T-helper 1 cell treated with Interleukin-12 subunit alpha and Interleukin-12 subunit beta and Interleukin-4 antibody, amounts not matched to agents 30 μg/mL and 1 μg/mL, for 36 hours (primary cell): ENCODE measurements around the gene KRT71.

ENCODE experiments used
- H3K27ac Mint-ChIP-seq: one replicate; pipeline ENCODE4 v1.8.0; 2021; ENCODE audit warnings: mild to moderate bottlenecking, mixed read lengths
- H3K27me3 Mint-ChIP-seq: one replicate; pipeline ENCODE4 v1.8.0; 2021; ENCODE audit warnings: low read depth, mixed read lengths
- H3K36me3 Mint-ChIP-seq: one replicate; pipeline ENCODE4 v1.8.0; 2021; ENCODE audit warnings: low read depth, mixed read lengths
- H3K4me1 Mint-ChIP-seq: one replicate; pipeline ENCODE4 v1.8.0; 2021; ENCODE audit warnings: low read depth, mixed read lengths
- H3K4me3 Mint-ChIP-seq: one replicate; pipeline ENCODE4 v1.8.0; 2021; ENCODE audit warnings: mild to moderate bottlenecking, moderate library complexity, mixed read lengths
- H3K9me3 Mint-ChIP-seq: one replicate; pipeline ENCODE4 v1.8.0; 2021; ENCODE audit warnings: mixed read lengths

Gene KRT71

DNA sequence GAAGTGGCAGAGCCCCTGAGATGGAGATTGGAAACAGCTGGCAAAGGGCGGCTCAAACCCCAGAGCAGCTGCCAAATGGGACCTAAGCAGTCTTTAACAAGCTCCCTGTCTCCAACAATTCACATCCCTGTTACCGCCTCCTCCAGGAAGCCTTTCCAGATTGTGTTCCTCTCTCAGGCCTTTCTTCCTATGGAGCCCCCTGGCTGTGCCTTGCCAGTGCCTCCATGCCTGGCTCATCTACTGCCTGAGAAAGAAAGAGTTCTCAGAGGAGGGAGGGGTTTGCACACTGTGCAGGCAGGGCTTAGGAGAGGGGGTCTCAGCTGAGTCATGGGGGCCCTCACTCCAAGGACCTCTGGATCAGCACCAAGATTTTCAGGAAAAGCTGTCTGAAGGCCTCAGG is 29.5 kb upstream of the KRT71 start:
- Mint-ChIP-seq H3K4me1 (peaks cover 27% of the 10 kb centered on the region), H3K27ac (no peak overlapping the region), H3K9me3 (no peaks in the 10 kb centered on the region)

DNA sequence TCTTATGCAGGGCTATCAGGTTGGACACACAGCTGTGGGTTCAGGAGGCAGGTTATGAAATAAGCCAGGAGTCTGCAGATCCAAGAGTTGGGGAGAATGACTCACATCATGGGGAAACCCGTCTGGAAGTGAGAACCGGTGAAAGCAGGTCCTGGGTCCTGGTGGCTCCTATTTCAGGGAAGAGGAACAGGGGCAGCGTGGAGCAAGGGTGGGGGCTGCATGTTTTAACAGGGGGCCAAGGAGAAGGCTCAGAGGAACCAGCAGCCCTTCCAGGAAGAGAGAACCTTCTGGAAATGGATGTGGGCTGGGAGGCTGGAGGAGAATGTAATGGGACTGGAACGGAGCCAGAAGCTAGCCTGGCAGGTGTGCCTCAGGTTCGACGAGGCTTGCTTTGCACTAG is 28.5 kb upstream of the KRT71 start:
- no peaks in the 10 kb centered on the region for H3K9me3 Mint-ChIP-seq
- peaks cover 19% of the 10 kb centered on the region for H3K4me1 Mint-ChIP-seq
- no peak overlapping the region for H3K4me3 Mint-ChIP-seq
- no peaks in the 10 kb centered on the region for H3K27me3 Mint-ChIP-seq
- no peaks in the 10 kb centered on the region for H3K36me3 Mint-ChIP-seq
- H3K27ac Mint-ChIP-seq, result no peak overlapping the region

More for the DNA sequence above, 29.5 kb upstream of the KRT71 start:
- Mint-ChIP-seq H3K36me3 (no peaks in the 10 kb centered on the region), H3K4me3 (no peak overlapping the region), H3K27me3 (no peaks in the 10 kb centered on the region)

DNA sequence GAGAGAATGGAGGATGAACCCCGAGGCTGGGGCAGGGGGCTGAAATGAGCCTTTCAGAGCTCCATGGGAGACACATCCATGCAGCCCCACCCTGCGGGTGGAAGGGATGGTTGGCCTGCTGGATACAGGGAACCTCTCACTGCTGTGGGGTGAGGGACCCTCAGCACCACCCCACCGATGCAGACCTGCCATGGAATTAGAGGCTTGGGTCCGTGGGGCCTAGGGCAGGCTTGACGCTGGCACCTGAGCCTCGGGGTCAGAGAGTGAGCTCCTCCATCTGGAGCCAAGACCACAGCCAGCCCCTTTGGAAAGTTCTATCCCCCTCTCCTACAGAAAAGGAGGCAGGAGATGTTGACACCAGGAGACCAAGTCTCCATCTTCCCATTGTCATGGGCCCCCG is 28.1 kb upstream of the KRT71 start:
- no peaks in the 10 kb centered on the region for H3K27me3 Mint-ChIP-seq
- H3K4me3 Mint-ChIP-seq, result no peak overlapping the region
- no peaks in the 10 kb centered on the region for H3K36me3 Mint-ChIP-seq
- peaks cover 15% of the 10 kb centered on the region for H3K4me1 Mint-ChIP-seq
- H3K27ac Mint-ChIP-seq, result no peak overlapping the region
- H3K9me3 Mint-ChIP-seq, result no peaks in the 10 kb centered on the region

DNA sequence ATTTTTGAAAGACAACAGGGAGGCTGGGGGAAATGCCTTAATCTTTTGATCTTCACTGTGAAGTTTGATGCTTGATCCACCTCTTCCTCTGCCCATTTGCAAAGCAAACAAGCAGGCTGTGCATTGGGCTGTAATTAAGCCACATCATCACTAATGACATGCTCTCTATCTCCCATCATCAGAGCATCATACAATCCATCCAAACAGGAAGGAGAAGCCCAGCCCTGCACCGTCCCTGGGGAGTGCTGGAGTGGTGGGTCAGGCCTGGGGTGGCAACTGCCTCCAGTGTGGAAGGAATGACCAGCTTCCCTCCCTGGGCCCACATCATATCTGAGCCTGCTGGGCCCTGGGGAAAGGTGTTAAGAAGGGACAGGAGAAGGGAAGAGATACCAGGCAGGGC is 27.6 kb upstream of the KRT71 start:
- no peaks in the 10 kb centered on the region for H3K36me3 Mint-ChIP-seq
- peaks cover 11% of the 10 kb centered on the region for H3K4me1 Mint-ChIP-seq
- no peak overlapping the region for H3K27ac Mint-ChIP-seq
- no peaks in the 10 kb centered on the region for H3K9me3 Mint-ChIP-seq
- H3K4me3 Mint-ChIP-seq, result no peak overlapping the region
- H3K27me3 Mint-ChIP-seq, result no peaks in the 10 kb centered on the region

DNA sequence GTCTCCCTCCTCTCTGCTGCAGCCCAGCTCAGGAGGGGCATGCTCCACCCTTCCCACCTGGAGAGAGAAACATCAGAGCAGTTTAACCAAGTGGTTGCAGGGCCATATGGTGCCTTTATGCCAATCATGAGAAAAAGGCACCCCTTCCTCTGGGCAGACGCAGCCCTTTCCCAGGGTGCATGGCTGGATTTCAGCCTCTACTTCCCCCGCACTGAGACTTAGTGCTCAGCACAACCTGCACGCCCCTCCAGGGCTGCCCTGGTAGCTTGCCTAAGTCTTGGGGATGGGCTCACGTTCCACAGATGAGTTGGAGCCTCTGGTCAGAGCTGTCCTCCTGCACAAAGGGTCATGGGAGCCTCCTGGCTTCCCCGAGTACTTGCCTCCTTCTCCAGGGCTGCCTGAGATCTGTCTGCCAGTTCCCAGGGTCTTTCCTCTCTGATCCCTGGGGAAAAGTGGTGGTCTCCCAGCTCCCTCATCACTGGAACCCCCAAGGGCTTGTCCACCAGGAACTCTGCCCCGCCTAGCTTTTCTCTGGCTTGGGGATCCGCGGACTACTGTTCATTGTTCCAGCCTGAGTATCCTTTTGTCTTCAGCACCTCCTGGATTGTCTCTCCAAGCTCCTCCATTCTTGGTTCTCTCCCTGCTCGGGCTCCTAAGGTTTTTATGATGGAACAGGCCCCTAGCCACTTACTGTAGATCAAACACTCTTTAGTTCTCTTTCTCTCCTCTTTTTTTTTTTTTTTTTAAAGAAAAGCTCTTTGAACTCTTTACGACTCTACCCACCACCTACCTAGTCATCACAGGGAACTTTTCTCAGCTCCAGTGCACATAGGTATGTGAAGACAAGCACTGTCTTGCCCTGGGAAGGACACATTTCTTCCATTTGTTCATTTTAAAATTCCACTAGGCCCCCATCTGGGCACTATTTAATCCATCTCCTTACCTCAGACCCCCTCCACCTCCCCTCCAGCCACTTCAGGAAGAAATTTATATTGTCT is 26.8 kb upstream of the KRT71 start:
- H3K36me3 Mint-ChIP-seq, result no peaks in the 10 kb centered on the region
- no peaks in the 10 kb centered on the region for H3K27me3 Mint-ChIP-seq
- H3K4me3 Mint-ChIP-seq, result no peak overlapping the region
- H3K27ac Mint-ChIP-seq, result no peak overlapping the region
- peaks cover 3% of the 10 kb centered on the region for H3K4me1 Mint-ChIP-seq
- no peaks in the 10 kb centered on the region for H3K9me3 Mint-ChIP-seq

DNA sequence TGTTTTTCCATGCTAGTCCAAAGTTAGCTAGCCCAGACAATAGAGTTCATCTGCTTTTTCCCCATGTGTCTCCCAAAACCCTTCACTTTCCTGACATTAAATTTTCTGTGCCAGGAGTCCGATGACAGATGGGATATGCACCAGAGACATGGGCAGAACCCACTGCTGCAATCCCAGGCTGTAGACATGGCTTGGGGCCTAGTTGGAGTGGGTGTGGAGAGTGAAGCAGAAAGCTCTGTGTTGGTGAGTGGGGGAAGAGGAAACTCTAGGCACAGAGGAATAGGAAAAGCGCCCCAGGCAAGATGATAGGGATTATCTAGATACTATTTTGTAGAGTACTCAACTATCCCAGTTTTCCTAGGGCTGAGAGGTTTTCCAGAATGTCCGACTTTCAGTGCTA is 25.5 kb upstream of the KRT71 start:
- H3K4me1 Mint-ChIP-seq, result peaks cover 3% of the 10 kb centered on the region
- H3K27me3 Mint-ChIP-seq, result no peaks in the 10 kb centered on the region
- no peak overlapping the region for H3K27ac Mint-ChIP-seq
- H3K9me3 Mint-ChIP-seq, result no peaks in the 10 kb centered on the region
- H3K36me3 Mint-ChIP-seq, result no peaks in the 10 kb centered on the region
- no peak overlapping the region for H3K4me3 Mint-ChIP-seq

DNA sequence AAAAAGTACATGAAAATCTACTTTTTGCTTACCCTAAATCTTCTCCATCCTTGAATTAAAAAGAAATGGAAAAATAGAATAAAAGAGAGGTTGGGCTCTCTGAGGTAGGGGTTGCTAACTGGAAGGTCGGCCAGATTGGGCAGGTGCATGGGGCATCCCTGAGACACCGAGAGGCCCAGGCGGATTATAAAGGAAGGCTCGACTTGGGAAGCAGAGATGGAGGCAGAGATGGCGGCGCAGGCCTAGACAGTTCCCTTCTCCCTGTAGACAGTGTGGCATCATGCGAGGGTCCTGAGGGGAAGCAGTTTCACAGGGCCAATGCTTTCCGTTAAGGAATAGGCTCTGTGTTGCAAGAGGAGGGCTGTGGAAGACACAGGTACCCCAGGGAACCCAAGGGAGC is 24.4 kb upstream of the KRT71 start:
- no peaks in the 10 kb centered on the region for H3K4me1 Mint-ChIP-seq
- no peaks in the 10 kb centered on the region for H3K9me3 Mint-ChIP-seq
- no peaks in the 10 kb centered on the region for H3K27me3 Mint-ChIP-seq
- no peak overlapping the region for H3K27ac Mint-ChIP-seq
- no peaks in the 10 kb centered on the region for H3K36me3 Mint-ChIP-seq
- no peak overlapping the region for H3K4me3 Mint-ChIP-seq

DNA sequence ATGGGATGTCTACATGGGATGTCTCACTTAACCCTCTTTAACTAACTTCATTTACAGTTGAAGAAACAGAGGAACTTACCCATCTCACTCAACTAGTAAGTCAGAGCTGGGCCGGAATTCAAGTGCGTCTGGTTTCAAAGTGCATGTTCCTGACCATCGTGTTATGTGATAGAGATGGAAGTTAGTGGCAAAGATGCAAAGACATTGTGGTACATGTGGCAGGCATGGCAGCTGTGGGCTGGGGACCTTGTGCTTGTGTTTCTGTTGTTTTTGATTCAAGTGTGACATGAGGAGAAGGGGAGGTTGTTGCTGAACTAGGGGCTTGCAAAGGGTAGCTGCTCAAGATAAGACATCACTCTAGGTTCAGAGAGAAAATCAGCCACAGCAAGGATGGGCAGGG is 23.0 kb upstream of the KRT71 start:
- Mint-ChIP-seq H3K27ac (no peak overlapping the region), H3K9me3 (no peaks in the 10 kb centered on the region), H3K4me3 (no peak overlapping the region), H3K4me1 (no peaks in the 10 kb centered on the region), H3K27me3 (no peaks in the 10 kb centered on the region), H3K36me3 (no peaks in the 10 kb centered on the region)

DNA sequence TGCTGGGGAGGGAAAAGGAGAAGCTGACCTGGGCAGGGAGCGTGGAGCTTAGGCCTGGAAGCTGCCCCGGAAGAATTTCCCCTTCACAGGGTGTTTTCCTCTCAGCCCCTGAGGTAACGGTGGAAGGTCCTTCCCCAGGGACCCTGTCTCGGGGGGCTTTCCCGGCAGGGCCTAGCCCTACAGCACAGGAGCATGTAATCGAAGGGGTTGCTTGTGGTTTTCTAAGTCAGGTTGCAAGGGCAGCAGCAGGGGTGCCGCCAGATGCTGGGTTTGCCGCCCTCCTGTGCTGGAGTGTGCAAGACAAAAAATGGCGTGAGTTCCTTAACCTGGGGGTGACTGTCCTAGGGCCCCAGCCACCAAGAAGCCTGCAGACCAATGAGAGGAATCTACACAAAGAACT is 22.3 kb upstream of the KRT71 start:
- Mint-ChIP-seq H3K36me3 (no peaks in the 10 kb centered on the region), H3K27me3 (no peaks in the 10 kb centered on the region), H3K9me3 (no peaks in the 10 kb centered on the region), H3K4me3 (no peak overlapping the region), H3K27ac (no peak overlapping the region), H3K4me1 (no peaks in the 10 kb centered on the region)

DNA sequence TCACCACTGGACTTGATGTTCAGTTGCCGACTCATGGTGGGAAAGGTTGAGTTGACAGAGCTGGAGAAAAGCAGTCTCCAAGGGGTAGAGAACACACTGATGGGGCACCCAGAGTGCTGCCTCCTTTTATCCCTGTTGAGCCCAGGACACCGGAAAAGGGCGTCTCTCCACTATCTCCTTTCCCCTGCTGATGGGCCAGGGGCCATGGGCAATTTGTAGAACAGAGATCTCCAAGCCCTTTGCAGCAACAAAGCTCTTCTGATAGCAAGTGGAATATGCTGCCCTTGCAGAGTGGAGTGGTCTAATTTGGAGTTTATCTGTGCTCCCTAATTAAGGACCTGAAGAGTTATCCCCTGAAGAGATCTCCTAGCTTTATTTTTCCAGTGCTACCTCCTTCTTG is 20.8 kb upstream of the KRT71 start, which contains the start of gene KRT74:
TSS of gene KRT74 (minus strand) at position 101 of the 400 bp plus-strand sequence. CDS start at position 35, 66 bp downstream.
- no peaks in the 10 kb centered on the region for H3K36me3 Mint-ChIP-seq
- H3K4me3 Mint-ChIP-seq, result no peak within 1 kb of the TSS
- no peak within 1 kb of the TSS for H3K27ac Mint-ChIP-seq
- no peaks in the 10 kb centered on the region for H3K27me3 Mint-ChIP-seq
- H3K9me3 Mint-ChIP-seq, result no peaks in the 10 kb centered on the region
- H3K4me1 Mint-ChIP-seq, result no peaks in the 10 kb centered on the region

DNA sequence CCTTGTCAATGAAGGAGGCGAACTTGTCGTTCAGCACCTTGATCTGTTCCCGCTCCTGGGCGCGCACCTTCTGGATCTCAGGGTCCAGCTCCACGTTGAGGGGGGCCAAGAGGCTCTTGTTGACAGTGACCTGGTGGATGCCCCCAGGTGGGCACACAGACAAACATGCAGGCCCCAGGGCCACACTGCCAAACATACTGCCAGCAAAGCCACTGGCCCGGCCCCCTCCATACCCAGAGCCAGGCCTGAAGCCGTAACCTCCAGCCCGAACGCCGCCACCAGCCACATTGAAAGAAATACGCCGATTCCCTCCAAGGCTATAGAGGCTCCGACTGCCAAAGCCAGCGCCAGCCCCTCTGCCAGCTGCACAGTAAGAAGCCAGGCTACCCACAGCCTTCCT is 20.4 kb upstream of the KRT71 start:
- no peaks in the 10 kb centered on the region for H3K27me3 Mint-ChIP-seq
- no peaks in the 10 kb centered on the region for H3K36me3 Mint-ChIP-seq
- H3K27ac Mint-ChIP-seq, result no peak overlapping the region
- no peak overlapping the region for H3K4me3 Mint-ChIP-seq
- no peaks in the 10 kb centered on the region for H3K4me1 Mint-ChIP-seq
- no peaks in the 10 kb centered on the region for H3K9me3 Mint-ChIP-seq

DNA sequence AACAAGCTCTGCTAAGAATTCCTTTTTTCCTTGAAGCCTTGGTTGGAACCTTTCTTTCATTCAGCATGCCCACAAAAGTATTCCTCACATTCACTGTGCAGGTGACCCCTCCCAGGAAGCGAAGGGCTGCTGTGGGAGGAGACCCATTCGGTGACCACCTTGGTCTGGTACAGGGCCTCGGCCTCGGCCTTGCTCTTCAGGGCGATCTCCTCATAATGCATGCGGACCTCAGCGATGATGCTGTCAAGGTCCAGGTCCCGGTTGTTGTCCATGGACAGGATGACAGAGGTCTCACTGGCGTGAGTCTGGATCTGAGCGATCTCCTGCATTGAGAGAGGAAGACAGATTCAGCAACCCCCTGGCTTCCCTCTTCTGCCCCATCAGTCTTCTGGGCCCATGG is 17.6 kb upstream of the KRT71 start:
- Mint-ChIP-seq H3K27me3 (peaks cover 1% of the 10 kb centered on the region), H3K4me3 (no peak overlapping the region), H3K4me1 (no peaks in the 10 kb centered on the region), H3K36me3 (no peaks in the 10 kb centered on the region), H3K9me3 (no peaks in the 10 kb centered on the region), H3K27ac (no peak overlapping the region)

DNA sequence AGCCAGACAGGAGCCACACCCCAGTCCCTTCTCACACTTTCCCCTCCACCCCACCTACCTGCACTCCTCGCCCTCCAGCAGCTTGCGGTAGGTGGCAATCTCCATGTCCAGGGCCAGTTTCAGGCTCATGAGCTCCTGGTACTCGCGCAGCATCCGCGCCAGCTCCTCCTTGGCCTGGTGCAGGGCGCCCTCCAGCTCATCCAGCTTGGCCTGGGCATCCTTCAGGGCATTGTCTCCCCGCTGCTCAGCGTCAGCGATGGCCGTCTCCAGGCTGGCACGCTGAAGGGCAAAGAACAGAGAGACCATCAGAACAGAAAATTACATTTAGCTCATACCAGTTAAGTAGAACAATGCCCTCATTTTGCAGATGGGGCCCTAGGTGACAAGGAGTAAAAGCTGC is 15.2 kb upstream of the KRT71 start:
- Mint-ChIP-seq H3K27me3 (peaks cover 16% of the 10 kb centered on the region), H3K36me3 (no peaks in the 10 kb centered on the region), H3K4me1 (no peaks in the 10 kb centered on the region), H3K27ac (no peak overlapping the region), H3K9me3 (no peaks in the 10 kb centered on the region), H3K4me3 (no peak overlapping the region)

DNA sequence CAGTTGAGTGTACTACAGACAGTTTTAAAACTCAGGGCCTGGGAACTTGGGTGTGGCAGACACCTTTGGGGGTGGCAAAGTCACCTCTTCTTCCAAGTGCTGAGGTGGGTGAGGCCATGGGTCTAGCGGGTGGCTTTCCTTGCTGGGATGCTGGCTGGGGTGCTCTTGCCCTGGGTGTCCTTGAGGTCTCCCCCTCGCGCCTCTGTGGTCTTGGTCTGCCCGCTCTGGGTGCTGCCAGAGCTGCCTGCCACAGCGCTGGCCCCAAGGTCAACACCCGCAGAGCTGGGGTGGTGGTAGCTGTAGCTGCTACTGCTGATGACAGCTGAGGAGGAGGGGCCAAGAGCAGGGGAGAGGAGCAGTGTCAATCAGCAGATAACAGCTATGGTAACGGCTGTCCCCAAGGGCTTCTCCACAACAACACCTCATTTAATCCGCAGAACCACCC is 13.9 kb upstream of the KRT71 start:
- H3K4me3 Mint-ChIP-seq, result no peak overlapping the region
- H3K9me3 Mint-ChIP-seq, result no peaks in the 10 kb centered on the region
- H3K27me3 Mint-ChIP-seq, result peaks cover 16% of the 10 kb centered on the region
- H3K36me3 Mint-ChIP-seq, result no peaks in the 10 kb centered on the region
- no peak overlapping the region for H3K27ac Mint-ChIP-seq
- H3K4me1 Mint-ChIP-seq, result no peaks in the 10 kb centered on the region

DNA sequence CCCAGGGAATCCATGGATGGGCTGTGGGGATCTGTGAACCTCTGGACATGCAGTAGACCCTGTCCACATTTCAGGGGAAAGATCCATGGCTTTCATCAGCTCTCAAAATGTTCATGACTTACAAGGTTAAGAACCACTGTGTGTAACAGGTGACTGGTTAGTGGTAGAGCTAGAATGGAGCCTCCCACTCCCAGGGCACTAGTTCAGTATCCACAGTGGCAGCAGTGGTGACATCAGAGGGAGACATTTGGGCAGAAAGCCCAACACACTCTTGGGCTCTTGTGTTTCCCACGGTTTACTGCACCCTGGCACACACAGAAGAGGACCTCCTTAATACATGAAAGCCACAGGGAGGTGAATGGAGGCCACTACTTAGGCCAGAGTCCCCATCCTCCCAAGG is 11.6 kb upstream of the KRT71 start:
- H3K36me3 Mint-ChIP-seq, result no peaks in the 10 kb centered on the region
- H3K27me3 Mint-ChIP-seq, result peaks cover 24% of the 10 kb centered on the region
- no peak overlapping the region for H3K4me3 Mint-ChIP-seq
- H3K27ac Mint-ChIP-seq, result no peak overlapping the region
- H3K4me1 Mint-ChIP-seq, result no peaks in the 10 kb centered on the region
- H3K9me3 Mint-ChIP-seq, result no peaks in the 10 kb centered on the region
